CD14-positive monocyte (primary cell): Measurements from ENCODE around the gene TOM1L2. TPM values are rescaled to one million over a fixed set of nuclear protein-coding genes. Genes with fewer than 3 reads are reported as not detected.
A peak's percentile ranks its signal among the peaks of the same experiment; 100 is the strongest.

Source experiments
- DNase-seq, 3 donors: peaks; one replicate each; pipeline ENCODE4 v3.0.0-alpha.2; 2011 to 2022
- H2AFZ ChIP-seq: 2 replicates; pipeline ENCODE4 v1.6.0; 2012; ENCODE audit warnings: mild to moderate bottlenecking, low read depth, low read length, inconsistent platforms; ENCODE audit not compliant: insufficient read depth, poor library complexity, severe bottlenecking
- H3K27ac ChIP-seq, 2 donors: 1 replicate in 1 of 2; 2 replicates in 1 of 2; pipeline ENCODE4 v1.5.1; 2012 to 2013; ENCODE audit warnings: low read length in 2 of 2, control low read depth in 1 of 2, inconsistent platforms in 1 of 2, low read depth in 1 of 2, mild to moderate bottlenecking in 1 of 2
- H3K27me3 ChIP-seq, 2 donors: one replicate each; pipeline versions ENCODE4 v1.6.0 to v1.6.1; 2011 to 2013; ENCODE audit warnings: low read length in 2 of 2; ENCODE audit not compliant: control insufficient read depth in 2 of 2, insufficient read depth in 2 of 2
- H3K36me3 ChIP-seq, 2 donors: replicated peaks in 1 of 2; 1 replicate in 1 of 2; 2 replicates in 1 of 2; pipeline versions ENCODE4 v1.5.1 to v1.6.1; 2012 to 2013; ENCODE audit warnings: low read length in 2 of 2, control low read depth in 1 of 2, inconsistent platforms in 1 of 2, mild to moderate bottlenecking in 1 of 2; ENCODE audit not compliant: insufficient read depth in 2 of 2, control insufficient read depth in 1 of 2
- H3K4me1 ChIP-seq, 2 donors: 1 replicate in 1 of 2; 2 replicates in 1 of 2; pipeline versions ENCODE4 v1.5.1 to v1.6.1; 2012 to 2013; ENCODE audit warnings: low read length in 2 of 2, control low read depth in 1 of 2, inconsistent platforms in 1 of 2, mild to moderate bottlenecking in 1 of 2, moderate library complexity in 1 of 2; ENCODE audit not compliant: insufficient read depth in 2 of 2, control insufficient read depth in 1 of 2
- H3K4me2 ChIP-seq: replicated peaks from 2 replicates; pipeline ENCODE3; 2012; ENCODE audit warnings: low read length, moderate library complexity, mild to moderate bottlenecking; ENCODE audit not compliant: poor library complexity, severe bottlenecking; ENCODE audit errors: extremely low read depth
- H3K4me3 ChIP-seq, 3 experiments: fragments of 200-600 bp in 1 of 3; sonication (generic) in 1 of 3; replicated peaks in 1 of 3; 1 replicate in 2 of 3; 2 replicates in 1 of 3; pipeline ENCODE4 v1.5.1; 2011 to 2013; ENCODE audit warnings: low read length in 3 of 3, mild to moderate bottlenecking in 3 of 3, control low read depth in 2 of 3, low read depth in 2 of 3, inconsistent platforms in 1 of 3, moderate library complexity in 1 of 3
- H3K79me2 ChIP-seq: 2 replicates; pipeline ENCODE4 v1.6.0; 2012; ENCODE audit warnings: mild to moderate bottlenecking, control low read depth, inconsistent platforms, low read length, moderate library complexity; ENCODE audit not compliant: insufficient read depth
- H3K9ac ChIP-seq: 2 replicates; pipeline ENCODE4 v1.6.0; 2017; ENCODE audit warnings: low read length, mild to moderate bottlenecking; ENCODE audit not compliant: insufficient read depth, poor library complexity, severe bottlenecking
- H3K9me3 ChIP-seq, 2 donors: replicated peaks in 1 of 2; 1 replicate in 1 of 2; 2 replicates in 1 of 2; pipeline versions ENCODE4 v1.5.1 to v1.6.1; 2012 to 2013; ENCODE audit warnings: low read length in 2 of 2, control low read depth in 1 of 2; ENCODE audit not compliant: control insufficient read depth in 1 of 2, insufficient read depth in 1 of 2
- H4K20me1 ChIP-seq: 2 replicates; pipeline ENCODE4 v1.6.0; 2012; ENCODE audit warnings: mild to moderate bottlenecking, low read length, control low read depth, moderate library complexity; ENCODE audit not compliant: insufficient read depth
- H3K27ac Mint-ChIP-seq, 7 donors: one replicate each; pipeline ENCODE4 v1.8.0; 2020; ENCODE audit warnings: mild to moderate bottlenecking in 7 of 7, mixed read lengths in 7 of 7, moderate library complexity in 6 of 7, inconsistent platforms in 2 of 7
- H3K27me3 Mint-ChIP-seq, 3 donors: one replicate each; pipeline ENCODE4 v1.8.0; 2021 to 2022; ENCODE audit warnings: low read depth in 3 of 3, mild to moderate bottlenecking in 3 of 3, mixed read lengths in 3 of 3, moderate library complexity in 3 of 3, inconsistent platforms in 1 of 3
- H3K36me3 Mint-ChIP-seq, 2 donors: one replicate each; pipeline ENCODE4 v1.8.0; 2020; ENCODE audit warnings: mixed read lengths in 2 of 2, inconsistent platforms in 1 of 2, mild to moderate bottlenecking in 1 of 2
- H3K4me1 Mint-ChIP-seq: one replicate; pipeline ENCODE4 v1.8.0; 2020; ENCODE audit warnings: mild to moderate bottlenecking, mixed read lengths
- H3K4me3 Mint-ChIP-seq, 2 donors: one replicate each; pipeline ENCODE4 v1.8.0; 2020; ENCODE audit warnings: mild to moderate bottlenecking in 2 of 2, mixed read lengths in 2 of 2, moderate library complexity in 1 of 2
- H3K9me3 Mint-ChIP-seq, 7 donors: one replicate each; pipeline ENCODE4 v1.8.0; 2020 to 2022; ENCODE audit warnings: mixed read lengths in 7 of 7, mild to moderate bottlenecking in 6 of 7, moderate library complexity in 6 of 7, inconsistent platforms in 2 of 7
- WGBS: methylation state at CpG from one replicate; pipeline ENCODE4 v1.1.5; 2013; ENCODE audit warnings: missing lambda C conversion rate; ENCODE audit not compliant: insufficient coverage; 5-methylcytosine and 5-hydroxymethylcytosine counted together
- intact Hi-C, 2 donors: fragments of 100-400 bp; cut with micrococcal nuclease; formaldehyde crosslinking; loops; one replicate each; pipeline versions ENCODE4 v1.15.0 to v1.15.1; 2023
- polyA plus RNA-seq, 3 donors: library from polyadenylated mRNA; depleted of rRNA in 1 of 3; unstranded in 2 of 3; stranded (reverse) in 1 of 3; fragments of 300-500 nt in 2 of 3; fragments of >200 nt in 1 of 3; fragmentation: Illumina TruSeq in 2 of 3; gene quantifications; 1 replicate in 2 of 3; 2 replicates in 1 of 3; pipeline ENCODE4 v1.2.3, GENCODE V29; 2012 to 2021
- TF ChIP-seq, protein P1 (sequence below): fragments of 200-600 bp; IDR thresholded peaks from one replicate; pipeline ENCODE4 v1.8.0; 2022; ENCODE audit warnings: antibody characterized with exemption, mild to moderate bottlenecking

The TOM1L2 gene
- polyA plus RNA-seq, 3 donors = 1.7 to 28.2 (median 2.8) TPM

DNA sequence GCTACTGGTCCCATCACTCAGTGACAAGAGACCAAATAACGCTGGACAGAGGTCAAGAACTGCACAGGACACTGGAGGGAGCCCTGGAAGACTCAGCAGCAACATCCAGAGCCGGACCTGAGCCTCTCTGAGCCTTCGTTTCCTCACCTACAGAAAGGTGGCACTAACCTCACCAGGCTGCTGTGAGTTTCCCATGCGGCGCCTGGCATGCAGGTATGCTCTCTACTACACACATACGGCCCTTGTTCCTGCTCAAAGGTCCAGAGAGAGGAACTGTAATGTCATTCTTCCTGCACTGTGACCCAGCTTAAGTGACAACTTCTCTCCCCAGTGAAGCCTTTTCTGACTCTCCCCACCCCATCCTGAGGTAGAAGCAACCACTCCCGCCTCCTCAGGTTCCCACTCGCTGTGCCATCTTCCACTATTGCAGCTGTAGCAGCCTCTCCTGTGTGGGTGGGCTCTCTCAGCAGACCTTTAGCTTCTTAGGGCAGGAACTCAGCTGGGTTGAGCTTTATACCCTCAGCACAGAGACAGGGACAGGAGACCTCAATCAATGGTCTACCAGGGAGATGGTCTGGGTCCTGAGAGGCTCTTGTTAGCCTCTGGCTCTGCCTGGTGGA is 91.5 kb downstream of the TOM1L2 start:
- Mint-ChIP-seq H3K9me3 (no peaks in the 10 kb centered on the region), H3K27ac (peak overlapping the region in 1 of 7 donors; percentile 38), H3K4me3 (no peak overlapping the region), H3K4me1 (no peaks in the 10 kb centered on the region), H3K27me3 (no peaks in the 10 kb centered on the region), H3K36me3 (peaks cover 94% of the 10 kb centered on the region in 2 donors)
- H3K9me3 ChIP-seq = no peaks in the 10 kb centered on the region
- H4K20me1 ChIP-seq = no peaks in the 10 kb centered on the region
- H3K4me2 ChIP-seq = no peak overlapping the region
- no peak overlapping the region for H3K9ac ChIP-seq
- no peak overlapping the region for H3K27ac ChIP-seq
- DNase-seq = no peak
- TF ChIP-seq, protein P1, sequence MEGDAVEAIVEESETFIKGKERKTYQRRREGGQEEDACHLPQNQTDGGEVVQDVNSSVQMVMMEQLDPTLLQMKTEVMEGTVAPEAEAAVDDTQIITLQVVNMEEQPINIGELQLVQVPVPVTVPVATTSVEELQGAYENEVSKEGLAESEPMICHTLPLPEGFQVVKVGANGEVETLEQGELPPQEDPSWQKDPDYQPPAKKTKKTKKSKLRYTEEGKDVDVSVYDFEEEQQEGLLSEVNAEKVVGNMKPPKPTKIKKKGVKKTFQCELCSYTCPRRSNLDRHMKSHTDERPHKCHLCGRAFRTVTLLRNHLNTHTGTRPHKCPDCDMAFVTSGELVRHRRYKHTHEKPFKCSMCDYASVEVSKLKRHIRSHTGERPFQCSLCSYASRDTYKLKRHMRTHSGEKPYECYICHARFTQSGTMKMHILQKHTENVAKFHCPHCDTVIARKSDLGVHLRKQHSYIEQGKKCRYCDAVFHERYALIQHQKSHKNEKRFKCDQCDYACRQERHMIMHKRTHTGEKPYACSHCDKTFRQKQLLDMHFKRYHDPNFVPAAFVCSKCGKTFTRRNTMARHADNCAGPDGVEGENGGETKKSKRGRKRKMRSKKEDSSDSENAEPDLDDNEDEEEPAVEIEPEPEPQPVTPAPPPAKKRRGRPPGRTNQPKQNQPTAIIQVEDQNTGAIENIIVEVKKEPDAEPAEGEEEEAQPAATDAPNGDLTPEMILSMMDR = no peak
- no peaks in the 10 kb centered on the region for H3K4me1 ChIP-seq
- WGBS = 90% methylated on average over 6 of the region's 8 CpGs
- no peak overlapping the region for H2AFZ ChIP-seq
- no peak overlapping the region for H3K4me3 ChIP-seq
- H3K79me2 ChIP-seq = no peaks in the 10 kb centered on the region
- intact Hi-C loops = no loop called here
- H3K27me3 ChIP-seq = no peaks in the 10 kb centered on the region
- peaks cover 85 to 96% of the 10 kb centered on the region in 2 donors for H3K36me3 ChIP-seq

DNA sequence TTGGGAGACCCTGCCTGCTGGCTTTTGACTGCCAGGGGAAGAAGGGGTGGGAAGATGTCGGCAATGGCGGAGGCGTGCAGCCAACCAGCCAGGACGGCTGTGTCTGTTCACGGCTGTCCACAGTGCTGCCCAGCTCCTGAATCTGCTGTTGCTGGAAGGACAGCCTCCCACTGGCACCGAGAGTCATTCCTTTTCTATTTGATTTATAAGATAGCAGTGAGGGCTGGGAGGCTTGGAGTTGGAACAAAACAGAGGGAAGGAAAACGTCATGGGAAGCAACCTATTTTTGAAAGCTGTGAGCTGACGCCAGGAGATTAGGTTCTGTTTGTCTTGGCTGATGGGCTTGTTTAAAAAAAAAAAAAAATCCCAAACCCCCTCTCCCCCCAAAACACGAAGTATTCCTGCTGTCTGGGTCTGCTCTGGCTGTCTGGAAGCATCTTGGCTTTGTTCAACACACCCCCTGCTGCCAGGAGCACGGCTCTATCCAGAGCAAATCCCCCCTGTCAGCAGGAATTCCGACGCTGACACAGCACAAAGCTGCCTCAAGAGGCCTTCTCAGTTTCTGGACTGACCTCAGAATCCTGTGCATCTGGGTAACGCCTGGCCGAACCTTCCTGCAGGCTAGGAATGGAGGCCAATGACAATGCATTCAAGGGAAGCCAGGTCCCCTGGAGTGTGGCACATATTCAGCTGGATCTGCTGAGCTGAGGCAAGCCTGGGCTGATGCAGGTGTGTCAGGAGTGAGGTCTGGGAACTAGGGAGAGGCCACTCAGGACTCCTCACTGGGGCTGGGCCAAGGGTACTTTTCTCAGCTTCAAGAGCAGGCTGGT is 94.5 kb downstream of the TOM1L2 start:
- Histone ChIP-seq H3K4me2 (no peak overlapping the region), H3K4me1 (no peaks in the 10 kb centered on the region), H3K9ac (no peak overlapping the region), H3K79me2 (no peaks in the 10 kb centered on the region), H4K20me1 (no peaks in the 10 kb centered on the region), H3K9me3 (no peaks in the 10 kb centered on the region), H2AFZ (no peak overlapping the region), H3K4me3 (no peak overlapping the region), H3K27ac (no peak overlapping the region), H3K27me3 (no peaks in the 10 kb centered on the region), H3K36me3 (peaks cover 76 to 93% of the 10 kb centered on the region in 2 donors)
- Mint-ChIP-seq H3K4me1 (peaks cover 4% of the 10 kb centered on the region), H3K9me3 (no peaks in the 10 kb centered on the region), H3K36me3 (peaks cover 78 to 89% of the 10 kb centered on the region in 2 donors), H3K27ac (peak overlapping the region in 2 of 7 donors; percentile 46 to 63), H3K4me3 (no peak overlapping the region), H3K27me3 (no peaks in the 10 kb centered on the region)
- TF ChIP-seq, protein P1 = no peak
- no peak for DNase-seq
- WGBS = 99% methylated on average over 11 of the region's 14 CpGs
- intact Hi-C loops = no loop called here
